Body of pancreas (tissue), 4 donors: ENCODE data around the gene TNNI2. TPM values are rescaled to one million over a fixed set of nuclear protein-coding genes. Genes with fewer than 3 reads are reported as not detected.
"Not testable (repeated sequence)": the region's sequence is repeated elsewhere in the genome, so short reads cannot be mapped to it uniquely, and the experiment has no call there.

Source experiments
- ATAC-seq: fragments of 150-250 bp; one replicate; pipeline ENCODE4 v1.9.1; 2016
- DNase-seq, 4 donors: peaks; one replicate each; pipeline ENCODE4 v3.0.0-alpha.2; 2019
- H3K27ac ChIP-seq, 4 donors: fragments of 200-600 bp; sonication (generic); 1 replicate in 3 of 4; 2 replicates in 1 of 4; pipeline versions ENCODE4 v1.5.1 to v1.6.1; 2016 to 2019; ENCODE audit warnings: mild to moderate bottlenecking in 1 of 4, mixed read lengths in 1 of 4, moderate library complexity in 1 of 4
- H3K27me3 ChIP-seq, 2 donors: fragments of 200-600 bp; sonication (generic); one replicate each; pipeline ENCODE4 v1.6.0; 2016; ENCODE audit warnings: mild to moderate bottlenecking in 1 of 2
- H3K36me3 ChIP-seq, 2 donors: fragments of 200-600 bp; sonication (generic); replicated peaks in 1 of 2; 2 replicates each; pipeline ENCODE4 v1.5.1; 2016; ENCODE audit warnings: low read depth in 2 of 2; ENCODE audit not compliant: insufficient read depth in 1 of 2
- H3K4me1 ChIP-seq: fragments of 200-600 bp; sonication (generic); one replicate; pipeline ENCODE4 v1.6.0; 2016
- H3K4me3 ChIP-seq, 2 donors: fragments of 200-600 bp; sonication (generic); 1 replicate in 1 of 2; 2 replicates in 1 of 2; pipeline ENCODE4 v1.5.1; 2016 to 2019
- H3K9me3 ChIP-seq, 3 donors: fragments of 200-600 bp; sonication (generic); 1 replicate in 2 of 3; 2 replicates in 1 of 3; pipeline ENCODE4 v1.5.1; 2016
- CTCF ChIP-seq, 7 experiments: fragments of 450-650 bp in 4 of 7; fragments of 200-600 bp in 3 of 7; sonication (generic) in 3 of 7; IDR thresholded peaks; one replicate each; pipeline ENCODE4 v1.5.1; 2016 to 2019; ENCODE audit warnings: antibody characterized with exemption in 7 of 7
- POLR2A ChIP-seq, 3 donors: fragments of 450-650 bp; IDR thresholded peaks; one replicate each; pipeline ENCODE4 v1.6.1; 2016; ENCODE audit warnings: antibody characterized with exemption in 3 of 3, mild to moderate bottlenecking in 2 of 3
- WGBS, 2 donors: methylation state at CpG; one replicate each; pipeline ENCODE4 v1.1.5; 2017; 5-methylcytosine and 5-hydroxymethylcytosine counted together
- intact Hi-C: fragments of 100-400 bp; cut with DNase I; formaldehyde crosslinking; loops from one replicate; pipeline ENCODE4 v1.15.1; 2023
- total RNA-seq, 2 donors: library from RNA; depleted of rRNA; stranded (reverse); fragments of >200 nt; gene quantifications; one replicate each; pipeline ENCODE4 v1.1.0, GENCODE V29; 2016

The TNNI2 gene
- total RNA-seq, 2 donors from 2014 or later = 3.4 to 3.6 TPM

GRCh38 chr11:1797391-1798125 lies 41.2 kb upstream of the TNNI2 start:
- ATAC-seq = no peak
- Histone ChIP-seq H3K27me3 (no peaks in the 10 kb centered on the region), H3K36me3 (no peaks in the 10 kb centered on the region), H3K4me1 (no peaks in the 10 kb centered on the region), H3K27ac (no peak overlapping the region), H3K4me3 (no peak overlapping the region), H3K9me3 (no peaks in the 10 kb centered on the region)
- WGBS, 2 donors = 85 to 86% methylated on average over 14 of the region's 14 CpGs
- TF ChIP-seq CTCF (IDR thresholded peaks at IDR 0.05) (no peak), POLR2A (IDR thresholded peaks at IDR 0.05) (no peak)
- intact Hi-C loops = no loop called here
- no peak for DNase-seq

GRCh38 chr11:1803246-1803645 lies 35.5 kb upstream of the TNNI2 start:
- Histone ChIP-seq H3K9me3 (no peaks in the 10 kb centered on the region), H3K4me1 (peaks cover 15% of the 10 kb centered on the region), H3K27me3 (no peaks in the 10 kb centered on the region), H3K4me3 (no peak overlapping the region), H3K36me3 (no peaks in the 10 kb centered on the region), H3K27ac (no peak overlapping the region)
- no peak for DNase-seq
- intact Hi-C loops = no loop called here
- 96 to 98% methylated on average over 9 to 20 of the region's 20 CpGs for WGBS, 2 donors
- ATAC-seq = no peak
- TF ChIP-seq POLR2A (IDR thresholded peaks at IDR 0.05) = no peak
- TF ChIP-seq CTCF (IDR thresholded peaks at IDR 0.05) = no peak

- 92 to 94% methylated on average over 22 to 25 of the region's 42 CpGs for WGBS, 2 donors
Observed at GRCh38 chr11:1803835-1804519, 34.8 kb upstream of the TNNI2 start.

GRCh38 chr11:1805525-1805924 lies 33.3 kb upstream of the TNNI2 start:
- Histone ChIP-seq H3K27ac (no peak overlapping the region), H3K27me3 (no peaks in the 10 kb centered on the region), H3K9me3 (no peaks in the 10 kb centered on the region), H3K36me3 (no peaks in the 10 kb centered on the region), H3K4me3 (no peak overlapping the region), H3K4me1 (peaks cover 16% of the 10 kb centered on the region)
- DNase-seq = no peak
- 45 to 70% methylated on average over 8 to 15 of the region's 15 CpGs for WGBS, 2 donors
- no peak for TF ChIP-seq POLR2A (IDR thresholded peaks at IDR 0.05)
- no peak for TF ChIP-seq CTCF (IDR thresholded peaks at IDR 0.05)
- ATAC-seq = no peak
- intact Hi-C loops = no loop called here

More at GRCh38 chr11:1803835-1804519, 34.8 kb upstream of the TNNI2 start:
- H3K4me1 ChIP-seq = peaks cover 16% of the 10 kb centered on the region
- H3K4me3 ChIP-seq, H3K9me3 ChIP-seq, intact Hi-C loops, H3K27ac ChIP-seq, H3K36me3 ChIP-seq, DNase-seq, ATAC-seq, H3K27me3 ChIP-seq: not testable (repeated sequence)

GRCh38 chr11:1807264-1807995 lies 31.4 kb upstream of the TNNI2 start:
- Histone ChIP-seq H3K4me3 (no peak overlapping the region), H3K27ac (peak overlapping the region in 3 of 4 donors; percentile 44 to 66 (median 44)), H3K9me3 (no peaks in the 10 kb centered on the region), H3K4me1 (peaks cover 16% of the 10 kb centered on the region), H3K36me3 (no peaks in the 10 kb centered on the region), H3K27me3 (no peaks in the 10 kb centered on the region)
- intact Hi-C loops = no loop called here
- DNase-seq (peak in 1 of 4 donors; percentile 57), ATAC-seq (peak; percentile 82)
- 30 to 32% methylated on average over 14 of the region's 14 CpGs for WGBS, 2 donors
- TF ChIP-seq CTCF (IDR thresholded peaks at IDR 0.05) = peak in 2 of 7 experiments; percentile 9 to 15
- TF ChIP-seq POLR2A (IDR thresholded peaks at IDR 0.05) = no peak
